GM18867 (cell line): ENCODE results near the gene PSME3.
A peak's percentile ranks its signal among the peaks of the same experiment; 100 is the strongest.

Source experiments
- ATAC-seq: cut with Tn5 transposase; IDR thresholded peaks from one replicate; pipeline ENCODE4 v1.9.1; 2021; ENCODE audit warnings: mild to moderate bottlenecking, moderate library complexity; ENCODE audit not compliant: unreplicated experiment

PSME3 gene

DNA sequence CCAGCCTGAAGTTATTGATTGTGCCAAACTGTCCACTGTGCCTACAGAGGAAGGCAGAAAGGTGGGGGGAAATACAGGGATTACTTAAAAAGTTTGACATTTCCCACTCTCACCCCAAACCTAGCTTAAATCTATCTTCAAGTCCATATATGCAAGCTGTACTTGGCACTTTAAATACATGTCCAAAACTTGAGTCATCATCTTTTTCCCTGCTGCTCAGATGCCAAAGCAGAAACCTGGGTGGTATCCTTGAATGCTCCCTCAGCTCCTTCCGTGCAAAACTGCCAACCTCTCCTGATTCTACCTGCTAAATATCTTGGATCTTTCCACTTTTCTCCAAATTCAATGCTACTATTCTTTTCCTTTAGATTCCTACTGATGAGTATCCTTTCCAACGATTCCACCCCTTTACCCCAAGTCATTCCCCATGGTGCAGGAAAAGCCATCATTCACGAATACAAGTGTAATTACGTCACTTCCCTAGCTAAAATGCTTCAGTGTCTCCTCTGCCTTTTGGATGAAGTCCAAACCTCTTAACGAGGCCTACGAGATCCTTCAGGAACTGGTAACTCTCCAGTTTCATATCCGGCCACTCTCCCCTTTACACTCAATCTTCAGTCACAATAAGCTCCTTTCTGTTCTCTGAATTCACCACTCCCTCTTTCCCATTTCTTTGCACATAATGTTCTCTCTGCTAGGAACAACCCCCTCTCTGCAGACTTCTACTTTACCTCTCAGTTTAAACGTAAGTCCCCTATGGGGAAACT lies 18.4 kb upstream of the PSME3 start:
- ATAC-seq, result no peak

DNA sequence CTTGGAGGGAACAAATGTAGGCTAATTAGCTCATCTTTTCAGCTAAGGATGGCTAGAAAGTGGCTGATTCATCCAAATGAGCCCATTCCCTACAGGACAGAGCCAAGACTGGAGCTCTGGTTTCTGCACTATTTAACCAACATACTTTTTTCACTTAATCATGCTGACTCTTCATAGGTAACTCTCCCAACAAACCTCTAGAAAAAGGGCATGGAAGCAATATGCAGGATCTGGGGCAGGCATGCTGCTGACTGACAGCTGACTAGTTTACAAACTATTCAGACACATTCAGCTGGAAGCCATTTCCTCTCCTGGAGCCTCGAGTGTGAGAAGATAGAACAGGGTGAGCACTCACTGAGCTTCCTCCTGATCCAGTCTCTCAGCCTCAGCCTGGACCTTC lies 15.3 kb upstream of the PSME3 start:
- ATAC-seq, result no peak

DNA sequence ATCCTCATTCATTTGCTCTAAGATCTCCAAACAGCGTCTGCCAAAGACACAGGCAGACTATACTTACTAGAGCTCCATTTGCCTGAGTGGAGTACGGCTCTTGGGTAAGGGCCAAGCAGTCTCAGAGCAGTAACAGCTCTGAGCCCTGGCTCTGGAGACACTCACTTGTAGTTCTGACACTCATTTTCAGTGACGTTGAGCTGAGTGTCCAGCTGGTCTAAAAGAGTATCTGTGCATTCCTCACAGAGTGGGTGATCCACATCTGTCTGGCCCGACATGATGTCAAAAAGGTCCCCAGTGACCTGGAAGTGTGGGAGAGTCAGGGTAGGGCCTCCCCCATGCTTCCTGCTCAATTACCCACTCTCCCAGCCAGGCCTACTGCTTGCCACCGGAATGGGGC lies 14.8 kb upstream of the PSME3 start:
- ATAC-seq, result no peak

DNA sequence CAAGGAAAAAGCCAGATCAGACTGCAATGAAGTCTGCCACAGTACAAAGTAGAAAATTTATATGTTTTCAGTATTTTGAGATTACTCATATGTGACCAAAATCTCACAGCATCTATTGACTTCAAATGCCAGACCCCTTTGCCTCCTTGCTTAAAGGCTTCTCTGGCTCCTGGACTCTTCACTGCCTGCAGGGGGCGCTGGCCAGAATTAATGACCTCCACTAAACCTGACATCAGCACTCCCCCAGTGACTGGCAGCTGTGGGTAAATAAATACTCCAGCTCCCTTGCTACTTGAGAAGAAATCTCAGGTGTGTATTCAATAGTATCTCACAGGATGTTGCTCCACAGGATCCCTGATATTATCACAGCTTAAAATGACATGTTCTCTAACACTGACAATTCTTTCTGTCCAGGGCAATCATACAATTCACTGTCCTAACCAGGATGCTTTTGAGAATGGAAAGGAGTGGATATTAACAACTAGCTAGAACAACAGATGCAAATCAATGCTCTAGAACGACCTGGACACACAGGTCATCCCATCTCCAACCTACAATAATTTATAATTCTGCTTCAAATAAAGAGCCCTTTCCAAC lies 13.2 kb upstream of the PSME3 start:
- ATAC-seq, result no peak

DNA sequence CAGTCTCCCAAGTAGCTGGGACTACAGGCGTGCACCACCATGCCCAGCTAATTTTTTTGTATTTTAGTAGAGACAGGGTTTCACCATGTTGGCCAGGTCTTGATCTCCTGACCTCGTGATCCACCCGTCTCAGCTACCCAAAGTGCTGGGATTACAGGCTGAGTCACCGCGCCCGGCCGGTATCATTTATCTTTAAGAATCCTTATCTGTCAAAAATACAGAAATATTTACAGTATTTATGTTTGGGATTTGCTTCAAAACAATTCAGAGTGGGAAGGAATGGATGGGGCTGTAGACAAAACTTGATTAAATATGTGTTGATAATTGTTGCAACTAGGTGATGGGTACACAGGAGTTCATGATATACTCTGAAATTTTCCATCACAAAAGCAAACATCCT lies 12.0 kb upstream of the PSME3 start:
- no peak for ATAC-seq

DNA sequence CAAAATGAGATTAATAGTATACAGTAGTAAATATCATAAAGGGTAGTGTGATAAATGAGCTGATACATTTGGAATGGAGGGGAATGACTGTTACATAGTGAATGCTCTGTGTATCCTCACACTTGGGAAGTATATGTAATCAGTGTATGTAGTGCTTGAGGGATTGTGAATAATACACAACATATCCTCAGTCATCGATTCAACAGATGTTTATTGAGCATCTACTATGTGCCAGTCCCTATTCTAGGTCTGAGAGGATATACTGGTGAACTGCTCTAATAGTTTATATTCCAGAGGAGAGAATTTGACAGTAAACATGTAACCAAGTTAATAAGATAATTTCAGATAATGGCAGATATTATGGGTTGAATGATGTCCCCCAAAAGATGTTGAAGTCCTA lies 5.7 kb upstream of the PSME3 start:
- no peak for ATAC-seq

DNA sequence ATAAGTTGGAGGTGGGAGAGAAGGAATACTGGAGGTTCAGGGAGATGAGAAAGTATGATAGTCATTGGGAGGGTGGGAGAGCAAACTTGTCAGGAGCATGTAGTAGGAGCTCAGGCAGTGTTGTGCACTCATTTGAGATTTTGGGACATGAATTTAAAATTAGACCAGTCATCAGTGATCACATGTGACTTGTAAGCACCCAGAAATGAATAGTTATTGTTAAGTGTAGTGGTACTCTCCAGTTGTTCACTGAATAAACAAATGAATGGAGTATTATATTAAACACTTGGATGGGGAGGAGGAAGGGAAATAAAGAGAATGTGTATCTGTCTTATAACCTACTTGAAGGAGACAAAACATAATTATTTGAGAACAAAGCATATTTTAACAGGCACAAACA lies 2.2 kb upstream of the PSME3 start:
- no peak for ATAC-seq

DNA sequence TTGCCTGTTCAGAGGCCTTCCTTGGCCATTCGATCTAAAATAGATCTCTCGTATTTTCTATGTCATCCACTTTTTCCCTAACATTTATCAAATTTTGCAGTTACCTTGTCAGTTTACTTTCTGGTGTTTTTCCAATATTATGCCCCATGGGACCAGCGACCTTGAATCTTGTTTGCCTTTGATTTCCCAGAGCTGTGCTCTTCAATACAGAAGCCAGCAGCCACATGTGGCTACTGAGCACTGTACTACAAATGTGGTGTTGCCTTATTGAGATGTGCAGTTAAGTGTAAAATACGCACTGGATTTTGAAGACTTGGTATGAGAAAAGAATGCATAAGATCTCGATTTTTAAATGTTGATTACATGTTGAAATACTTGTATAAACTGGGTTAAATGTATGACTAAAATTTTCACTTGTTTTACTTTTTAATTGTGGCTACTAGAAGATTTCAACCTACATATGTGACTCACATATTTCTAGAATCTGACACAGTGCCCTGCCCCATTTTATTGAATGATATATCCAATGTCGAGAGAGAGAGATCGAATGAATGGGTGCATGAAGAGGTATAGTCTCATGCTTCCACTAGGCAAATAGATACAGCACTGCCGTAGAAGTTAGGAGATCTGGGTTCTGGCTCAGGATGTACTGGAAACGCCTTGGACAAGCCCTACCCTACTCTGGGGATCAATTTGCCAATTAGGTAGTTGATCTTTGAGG lies 824 bp upstream of the PSME3 start:
- ATAC-seq, result no peak

DNA sequence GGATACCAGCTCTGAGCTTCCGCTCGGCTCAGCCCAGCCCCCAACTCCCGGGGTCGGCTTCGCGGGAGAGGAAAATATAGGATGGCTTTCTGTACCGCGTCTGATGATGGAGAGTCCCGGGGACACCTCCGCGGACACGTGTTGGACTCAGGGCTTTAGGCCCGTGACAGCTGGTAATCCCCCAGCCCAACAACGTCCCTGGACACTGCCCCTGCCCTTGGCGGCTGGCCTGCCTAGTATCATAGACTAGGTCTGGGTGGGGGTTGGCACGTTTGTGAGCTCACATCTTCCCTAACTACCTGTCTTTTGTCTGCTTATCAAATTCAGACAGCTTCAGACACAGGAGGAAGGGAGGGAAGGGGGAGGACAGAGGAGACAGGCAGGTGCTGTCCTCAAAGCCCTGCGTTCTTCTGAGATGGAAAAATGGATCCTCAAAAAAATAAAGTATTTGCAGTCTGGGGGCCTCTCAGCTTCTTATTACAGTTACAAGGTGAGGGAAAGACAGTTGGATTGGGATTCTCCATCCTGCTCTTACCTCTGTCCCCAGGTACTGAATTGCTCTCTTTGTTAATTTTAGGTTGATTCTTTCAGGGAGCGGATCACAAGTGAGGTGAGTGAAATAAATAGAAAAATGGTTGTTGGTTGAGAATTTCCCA lies 698 bp downstream of the PSME3 start:
- peak; percentile 8 for ATAC-seq

DNA sequence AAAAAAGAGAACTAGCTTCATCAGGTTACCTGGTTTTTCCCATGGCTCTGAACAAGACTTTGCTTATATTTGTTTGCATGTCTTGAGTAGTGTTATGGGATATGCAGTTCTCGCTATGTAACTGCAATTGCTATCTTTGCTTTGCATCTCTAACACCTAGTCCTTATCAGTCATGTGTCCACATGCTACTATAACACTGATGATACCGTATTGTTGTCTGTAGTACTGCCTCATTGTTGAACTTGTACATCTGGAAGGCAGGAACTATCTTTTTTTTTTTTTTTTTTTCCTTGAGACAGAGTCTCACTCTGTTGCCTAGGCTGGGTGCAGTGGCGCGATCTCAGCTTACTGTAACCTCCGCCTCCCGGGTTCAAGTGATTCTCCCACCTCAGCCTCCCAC lies 2.5 kb downstream of the PSME3 start:
- no peak for ATAC-seq

DNA sequence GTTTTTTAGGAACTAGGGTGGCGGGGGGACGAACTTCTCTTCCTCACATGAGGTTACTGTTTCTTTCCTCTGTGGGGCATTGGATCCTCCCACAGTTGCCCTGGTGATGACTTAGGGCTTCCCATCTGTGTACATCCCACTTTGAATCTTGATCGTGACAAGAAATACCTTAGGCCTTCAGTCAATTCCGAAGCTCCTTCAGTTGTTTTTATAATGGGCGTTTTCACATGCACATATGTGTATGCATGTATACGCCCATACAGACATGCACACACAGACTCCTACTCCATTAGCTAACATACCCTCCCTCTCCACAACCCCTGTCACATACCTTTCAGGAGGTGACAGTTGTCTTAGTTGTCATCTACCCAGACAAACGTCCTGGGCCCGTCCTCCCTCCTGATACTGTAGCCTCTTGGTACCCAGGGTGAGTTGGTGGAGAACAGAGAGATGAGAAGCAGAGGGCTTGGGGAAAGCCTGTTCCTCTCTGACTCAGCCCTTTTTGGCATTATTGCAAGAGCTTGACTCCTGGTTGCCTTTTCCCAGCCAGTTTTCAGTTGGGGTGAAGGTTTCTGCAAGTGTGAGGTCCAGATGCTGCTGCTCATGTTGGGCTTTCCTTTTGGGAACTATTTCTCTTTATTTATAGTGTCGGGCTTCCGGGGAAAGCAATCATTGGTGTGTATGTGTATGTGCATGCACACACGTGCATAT lies 8.9 kb downstream of the PSME3 start:
- no peak for ATAC-seq

DNA sequence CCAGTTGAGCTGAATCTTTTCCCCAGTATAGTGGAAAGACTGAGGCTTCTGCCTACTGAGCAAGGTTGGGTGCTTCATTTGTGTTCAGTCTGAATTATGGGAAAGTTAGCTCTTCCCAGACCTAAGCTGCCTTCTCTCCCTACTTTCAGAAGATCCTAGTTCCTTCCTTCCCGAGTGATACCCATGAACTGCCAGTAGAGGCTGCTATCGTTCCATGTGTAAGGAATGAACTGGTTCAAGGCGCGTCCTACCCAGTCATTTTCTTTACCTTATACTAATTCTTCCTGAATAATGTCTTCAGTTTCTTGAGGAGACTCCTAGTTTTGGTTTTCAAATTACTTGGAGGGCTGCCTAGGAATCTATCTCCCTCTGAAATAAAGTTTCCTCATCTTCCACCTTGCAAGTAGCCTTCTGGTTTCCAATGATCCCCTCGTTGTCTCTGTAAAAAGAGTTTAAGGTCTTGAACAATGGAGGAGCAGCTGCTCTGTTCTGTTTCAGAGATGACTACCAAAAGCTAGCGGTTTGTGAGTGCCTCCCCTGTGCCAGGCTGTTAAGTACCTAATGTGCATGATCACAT lies 10.2 kb downstream of the PSME3 start:
- ATAC-seq, result no peak

DNA sequence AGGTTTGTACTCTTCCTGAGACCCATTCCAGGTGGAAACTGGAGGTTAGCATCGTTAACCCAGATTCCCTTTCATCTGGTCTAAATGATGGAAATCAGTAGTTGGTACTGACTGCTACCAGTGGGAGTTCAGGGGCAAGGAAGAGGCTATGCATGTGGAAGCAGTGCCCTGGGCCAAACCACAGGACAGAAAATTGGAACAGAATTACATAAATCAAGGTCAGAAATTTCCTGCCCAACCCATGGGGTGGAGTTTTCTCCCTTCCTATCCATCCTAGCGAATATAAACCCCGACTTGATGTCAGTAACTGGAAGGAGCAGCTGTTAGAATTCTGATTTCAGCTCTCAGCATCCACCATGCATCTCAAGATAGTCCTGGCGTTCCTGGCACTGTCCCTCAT lies 11.1 kb downstream of the PSME3 start, which contains the start of gene AOC2:
TSS of gene AOC2 (plus strand) at position 310 of the 400 bp plus-strand sequence. CDS start at position 357, 47 bp downstream.
- ATAC-seq, result no peak

DNA sequence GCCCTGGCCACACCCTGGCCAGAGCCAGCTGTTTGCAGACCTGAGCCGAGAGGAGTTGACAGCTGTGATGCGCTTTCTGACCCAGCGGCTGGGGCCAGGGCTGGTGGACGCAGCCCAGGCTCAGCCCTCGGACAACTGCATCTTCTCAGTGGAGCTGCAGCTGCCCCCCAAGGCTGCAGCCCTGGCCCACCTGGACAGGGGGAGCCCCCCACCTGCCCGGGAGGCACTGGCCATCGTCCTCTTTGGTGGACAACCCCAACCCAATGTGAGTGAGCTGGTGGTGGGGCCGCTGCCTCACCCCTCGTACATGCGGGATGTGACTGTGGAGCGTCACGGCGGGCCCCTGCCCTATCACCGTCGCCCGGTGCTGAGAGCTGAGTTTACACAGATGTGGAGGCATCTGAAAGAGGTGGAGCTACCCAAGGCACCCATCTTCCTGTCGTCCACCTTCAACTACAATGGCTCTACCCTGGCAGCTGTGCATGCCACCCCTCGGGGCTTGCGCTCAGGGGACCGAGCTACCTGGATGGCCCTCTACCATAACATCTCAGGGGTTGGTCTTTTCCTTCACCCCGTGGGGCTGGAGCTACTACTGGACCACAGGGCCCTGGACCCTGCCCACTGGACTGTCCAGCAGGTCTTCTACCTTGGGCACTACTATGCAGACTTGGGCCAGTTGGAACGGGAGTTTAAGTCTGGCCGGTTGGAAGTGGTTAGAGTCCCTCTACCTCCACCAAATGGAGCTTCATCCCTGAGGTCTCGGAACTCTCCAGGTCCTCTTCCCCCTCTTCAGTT lies 11.8 kb downstream of the PSME3 start:
- ATAC-seq, result no peak

DNA sequence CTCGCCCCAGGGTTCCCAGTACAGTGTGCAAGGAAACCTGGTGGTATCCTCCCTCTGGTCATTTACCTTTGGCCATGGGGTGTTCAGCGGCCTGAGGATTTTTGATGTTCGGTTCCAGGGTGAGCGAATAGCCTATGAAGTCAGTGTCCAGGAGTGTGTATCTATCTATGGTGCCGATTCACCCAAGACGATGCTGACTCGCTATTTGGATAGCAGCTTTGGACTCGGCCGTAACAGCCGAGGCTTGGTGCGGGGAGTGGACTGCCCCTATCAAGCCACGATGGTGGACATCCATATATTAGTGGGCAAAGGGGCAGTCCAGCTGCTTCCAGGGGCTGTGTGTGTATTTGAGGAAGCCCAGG lies 12.3 kb downstream of the PSME3 start:
- no peak for ATAC-seq

DNA sequence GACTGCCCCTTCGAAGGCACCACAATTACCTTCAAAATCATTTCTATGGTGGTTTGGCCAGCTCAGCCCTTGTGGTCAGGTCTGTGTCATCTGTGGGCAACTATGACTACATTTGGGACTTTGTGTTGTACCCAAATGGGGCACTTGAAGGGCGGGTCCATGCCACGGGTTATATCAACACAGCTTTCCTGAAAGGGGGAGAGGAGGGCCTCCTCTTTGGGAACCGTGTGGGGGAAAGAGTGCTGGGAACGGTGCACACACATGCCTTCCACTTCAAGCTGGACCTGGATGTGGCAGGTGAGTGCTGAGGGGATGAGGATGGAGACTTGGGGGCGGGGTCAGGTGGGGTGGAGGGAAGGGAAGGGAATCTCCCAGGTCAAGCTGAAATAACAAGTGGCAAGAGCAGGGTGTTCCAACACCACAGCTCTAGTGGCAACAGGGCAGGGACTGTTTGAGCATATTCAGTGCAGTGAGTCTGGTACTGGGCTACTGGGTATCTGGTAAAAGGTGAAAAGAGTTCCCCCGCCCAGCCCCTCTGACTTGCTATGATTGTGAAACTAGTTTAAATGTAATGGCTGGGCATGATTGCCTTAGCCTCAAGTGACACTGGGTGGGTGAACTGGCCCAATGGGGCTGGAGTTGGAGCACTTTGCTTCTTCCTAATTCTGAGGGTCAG lies 12.9 kb downstream of the PSME3 start:
- ATAC-seq, result no peak

DNA sequence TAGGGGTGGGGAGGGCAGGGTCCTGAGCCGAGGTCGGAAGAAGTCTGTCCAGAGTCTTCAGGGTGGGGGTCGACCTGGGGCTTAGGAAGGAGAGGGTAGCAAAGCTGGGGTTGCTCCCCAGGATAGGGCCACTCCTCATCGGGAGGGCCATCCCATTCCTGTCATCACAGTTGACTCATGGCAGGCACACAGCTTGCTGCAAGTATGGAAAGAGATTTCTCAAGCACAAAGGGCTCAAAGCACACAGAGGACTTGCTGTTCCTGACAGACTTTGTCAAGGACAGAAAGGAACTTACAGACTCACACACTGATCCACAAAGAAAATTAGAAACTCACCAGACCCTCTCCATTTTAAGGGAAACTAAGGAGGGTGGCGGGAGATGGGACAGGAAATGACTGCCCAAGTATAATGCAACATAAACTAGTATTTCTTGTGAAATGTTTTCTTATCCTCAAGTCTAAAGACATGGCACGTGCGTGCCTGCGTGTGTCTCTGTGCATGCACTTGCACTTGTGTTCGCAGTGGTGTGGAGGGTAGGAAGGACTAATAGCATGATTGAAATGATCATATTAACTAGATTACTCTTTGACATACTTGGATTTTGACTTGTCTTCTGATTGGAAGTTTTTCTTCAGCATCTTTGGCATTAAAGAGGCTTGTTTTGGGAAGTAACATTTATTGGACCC lies 13.5 kb downstream of the PSME3 start:
- ATAC-seq, result no peak

DNA sequence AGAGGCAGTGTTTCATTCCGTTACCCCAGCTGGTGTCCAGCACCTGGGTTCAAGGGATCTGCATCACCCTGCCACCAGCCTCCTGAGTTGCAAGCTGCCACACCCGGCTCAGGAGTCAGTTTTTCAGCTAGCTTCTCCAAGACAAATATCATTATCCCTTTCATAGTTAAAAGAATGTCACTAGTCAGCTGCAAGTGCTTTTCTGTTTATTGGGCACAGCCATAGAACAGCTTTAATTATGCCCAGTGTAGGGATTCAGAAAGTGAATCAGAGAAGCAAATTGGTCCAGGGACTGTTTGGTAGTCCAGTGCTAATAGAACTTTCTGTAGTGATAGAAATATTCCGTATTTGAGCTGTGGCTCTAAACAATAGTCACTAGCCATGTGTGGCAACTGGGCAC lies 14.9 kb downstream of the PSME3 start:
- no peak for ATAC-seq

DNA sequence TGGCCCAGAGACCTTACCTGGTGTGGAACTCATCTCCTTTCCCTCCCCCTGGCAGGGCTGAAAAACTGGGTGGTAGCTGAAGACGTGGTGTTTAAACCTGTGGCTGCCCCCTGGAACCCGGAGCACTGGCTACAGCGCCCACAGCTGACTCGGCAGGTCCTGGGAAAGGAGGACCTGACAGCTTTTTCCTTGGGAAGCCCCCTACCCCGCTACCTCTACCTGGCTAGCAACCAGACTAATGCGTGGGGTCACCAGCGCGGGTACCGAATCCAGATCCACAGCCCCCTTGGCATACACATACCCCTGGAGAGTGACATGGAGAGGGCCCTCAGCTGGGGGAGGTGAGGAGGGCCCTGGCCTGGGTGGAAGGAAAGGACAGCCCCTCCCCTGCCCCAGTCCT lies 15.8 kb downstream of the PSME3 start:
- ATAC-seq, result no peak
